ENCODE results near the gene TYW1B.
A peak's percentile ranks its signal among the peaks of the same experiment; 100 is the strongest.
"Not testable (repeated sequence)": the region's sequence is repeated elsewhere in the genome, so short reads cannot be mapped to it uniquely, and the experiment has no call there.

TYW1B gene

DNA sequence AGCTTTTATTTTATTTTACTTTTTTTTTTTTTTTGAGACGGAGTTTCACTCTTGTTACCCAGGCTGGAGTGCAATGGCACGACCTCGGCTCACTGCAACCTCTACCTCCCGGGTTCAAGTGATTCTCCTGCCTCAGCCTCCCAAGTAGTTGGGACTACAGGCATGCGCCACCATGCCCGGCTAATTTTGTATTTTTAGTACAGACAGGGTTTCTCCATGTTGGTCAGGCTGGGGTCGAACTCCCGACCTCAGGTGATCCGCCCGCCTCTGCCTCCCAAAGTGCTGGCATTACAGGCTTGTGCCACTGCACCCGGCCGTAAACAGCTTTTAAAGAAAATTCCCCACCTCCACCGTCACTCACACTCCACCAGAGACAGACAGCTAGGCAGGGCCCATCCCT lies 19.5 kb downstream of the TYW1B start:
- DNase-seq = not testable (repeated sequence)

DNA sequence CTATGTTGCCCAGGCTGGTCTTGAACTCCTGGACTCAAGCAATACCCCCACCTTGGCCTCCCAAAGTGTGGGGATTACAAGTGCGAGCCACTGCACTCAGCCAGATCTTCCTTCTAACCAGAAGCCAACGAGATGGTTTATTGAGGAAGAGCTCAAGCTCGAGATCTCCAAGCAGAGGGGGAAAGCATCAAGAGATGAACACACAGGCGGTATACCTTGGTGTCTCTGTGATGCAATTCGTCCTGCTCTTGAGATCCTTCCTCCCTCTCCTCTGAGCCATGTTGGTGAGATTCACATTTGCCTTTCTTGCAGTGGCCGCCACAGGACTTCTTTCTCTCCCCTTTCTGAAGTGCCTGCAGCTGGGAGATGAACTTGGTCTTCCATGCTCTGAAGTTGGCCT lies 21.1 kb downstream of the TYW1B start:
- DNase-seq = not testable (repeated sequence)

- peak; percentile 70 to 77 for DNase-seq
Measured at GRCh38 chr7:72805526-72806494, 22.2 kb downstream of the TYW1B start.

DNA sequence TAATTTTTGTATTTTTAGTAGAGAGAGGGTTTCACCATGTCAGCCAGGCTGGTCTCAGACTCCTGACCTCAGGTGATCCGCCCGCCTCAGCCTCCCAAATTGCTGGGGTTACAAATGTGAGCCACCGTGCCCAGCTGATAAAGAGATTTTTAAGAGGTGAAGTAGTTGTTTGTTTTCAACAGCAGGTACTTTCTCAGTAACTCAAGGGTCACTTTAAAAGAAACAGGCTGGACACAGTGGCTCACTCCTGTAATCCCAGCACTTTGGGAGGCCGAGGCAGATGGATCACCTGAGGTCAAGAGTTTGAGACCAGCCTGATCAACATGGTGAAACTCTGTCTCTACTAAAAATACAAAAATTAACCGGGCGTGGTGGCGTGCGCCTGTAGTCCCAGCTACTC lies 24.2 kb downstream of the TYW1B start:
- not testable (repeated sequence) for DNase-seq

GRCh38 chr7:72801564-72801963 lies 26.4 kb downstream of the TYW1B start:
- DNase-seq = not testable (repeated sequence)

DNA sequence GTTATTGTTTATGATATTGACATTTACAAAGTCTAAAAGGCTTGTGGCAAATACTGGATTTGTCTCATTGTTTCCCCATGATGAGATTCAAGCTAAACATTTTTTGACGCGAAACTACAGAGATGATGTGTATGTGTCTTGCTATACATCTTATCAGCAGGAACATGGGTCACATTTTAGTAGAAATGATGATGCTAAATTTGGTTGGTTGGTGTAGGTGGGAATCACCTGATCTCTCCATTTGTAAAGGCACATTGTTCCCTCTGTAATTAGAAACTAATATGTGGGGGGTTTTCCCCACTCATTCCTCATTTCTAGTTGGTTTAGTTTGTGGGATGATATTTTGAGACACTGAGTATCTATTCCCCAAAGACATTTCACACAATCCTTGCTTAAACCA lies 32.6 kb downstream of the TYW1B start:
- DNase-seq = not testable (repeated sequence)

GRCh38 chr7:72793791-72794190 lies 34.2 kb downstream of the TYW1B start:
- DNase-seq = no peak

DNA sequence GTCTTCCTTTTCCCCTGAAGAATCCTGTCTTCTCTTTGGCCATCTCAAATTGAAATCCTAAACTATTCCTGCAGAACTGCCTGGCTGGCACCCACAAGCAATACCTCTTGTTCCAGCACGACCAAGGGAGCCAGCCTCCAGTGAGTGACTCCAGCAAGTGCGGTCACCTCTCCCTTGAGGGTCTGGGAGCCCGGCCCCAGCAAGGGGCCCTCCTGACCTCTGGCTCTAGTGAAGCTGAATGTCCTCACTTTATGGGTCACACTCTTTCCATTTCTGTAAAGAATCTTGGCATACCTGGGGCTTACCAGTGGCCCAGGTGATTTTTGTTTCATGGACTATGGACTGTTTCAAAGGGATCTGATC lies 37.3 kb downstream of the TYW1B start:
- not testable (repeated sequence) for DNase-seq

GRCh38 chr7:72790048-72790697 lies 37.8 kb downstream of the TYW1B start:
- DNase-seq = not testable (repeated sequence)

- DNase-seq = no peak
Measured at GRCh38 chr7:72785166-72785955, 42.6 kb downstream of the TYW1B start.

DNA sequence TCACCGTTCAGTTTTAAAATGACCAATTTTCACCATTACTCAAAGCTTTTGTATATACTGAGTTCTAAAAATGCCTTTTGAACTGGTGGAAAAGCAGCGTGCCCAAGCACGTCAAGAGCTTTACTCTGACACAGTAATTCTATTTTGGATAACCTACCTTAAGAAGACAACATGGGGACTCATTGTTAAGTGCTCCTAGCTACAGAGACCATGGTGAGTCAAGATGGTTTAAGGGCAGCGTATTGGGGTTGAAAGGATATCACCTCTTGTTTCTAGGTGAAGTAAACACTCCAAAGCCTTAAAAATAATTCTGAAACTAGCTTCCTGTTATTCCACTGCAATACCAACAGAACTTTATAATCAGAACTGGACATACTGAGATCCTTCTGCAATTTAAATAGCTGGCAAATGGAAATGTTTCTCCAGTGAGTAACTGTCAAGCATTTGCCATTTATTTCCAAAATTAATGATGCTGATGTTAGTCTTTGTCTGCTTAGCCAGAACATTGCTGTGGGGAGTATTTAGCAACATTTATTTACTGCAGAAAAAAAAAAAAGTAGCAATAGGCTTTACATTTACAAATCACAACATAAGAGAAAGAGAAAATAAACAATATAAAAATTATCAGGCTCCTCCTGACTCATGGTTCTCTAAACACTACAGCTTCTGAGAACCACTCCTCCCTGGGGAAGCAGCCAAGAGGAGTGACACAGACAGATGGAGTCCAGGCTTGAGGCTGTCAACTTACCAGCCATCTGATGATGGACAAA lies 44.2 kb downstream of the TYW1B start:
- DNase-seq = not testable (repeated sequence)

DNA sequence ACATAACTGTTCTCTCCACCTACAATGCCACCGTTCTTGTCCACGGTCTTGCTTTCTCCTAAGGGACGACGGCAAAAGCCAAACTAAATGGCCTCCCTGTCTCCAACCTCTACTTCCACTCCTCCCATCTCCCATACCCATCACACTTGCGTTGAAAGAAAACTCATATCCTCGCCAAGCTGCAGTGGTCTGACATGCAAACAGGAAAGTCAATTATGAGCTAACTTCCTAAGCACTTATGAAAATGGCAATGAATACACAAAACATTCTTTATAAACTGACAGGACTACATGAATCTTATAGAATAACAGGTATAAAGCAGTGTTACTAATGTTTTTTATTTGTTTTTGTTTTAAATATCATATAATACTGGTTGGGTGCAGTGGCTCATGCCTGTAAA lies 46.4 kb downstream of the TYW1B start:
- DNase-seq = no peak

DNA sequence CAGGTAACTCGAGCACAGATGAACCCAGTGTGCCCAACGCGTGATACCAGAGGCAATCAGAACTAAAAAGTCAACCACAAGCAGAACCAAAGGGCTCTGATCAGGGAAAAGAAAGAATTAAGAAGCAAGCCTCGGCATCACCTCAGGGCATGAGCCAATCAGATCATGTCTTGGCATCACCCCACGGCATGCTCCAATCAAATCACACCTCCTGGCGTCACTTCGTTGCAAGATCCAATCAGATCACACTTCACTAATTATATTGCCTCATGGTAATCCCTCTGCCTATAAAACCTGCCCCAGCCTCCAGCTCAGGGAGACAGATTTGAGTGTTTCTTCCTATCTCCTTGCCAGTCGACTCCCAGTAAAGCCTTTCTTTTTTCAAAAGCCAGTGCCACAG lies 46.8 kb downstream of the TYW1B start:
- no peak for DNase-seq

- not testable (repeated sequence) for DNase-seq
Measured at GRCh38 chr7:72780289-72780894, 47.6 kb downstream of the TYW1B start.

DNA sequence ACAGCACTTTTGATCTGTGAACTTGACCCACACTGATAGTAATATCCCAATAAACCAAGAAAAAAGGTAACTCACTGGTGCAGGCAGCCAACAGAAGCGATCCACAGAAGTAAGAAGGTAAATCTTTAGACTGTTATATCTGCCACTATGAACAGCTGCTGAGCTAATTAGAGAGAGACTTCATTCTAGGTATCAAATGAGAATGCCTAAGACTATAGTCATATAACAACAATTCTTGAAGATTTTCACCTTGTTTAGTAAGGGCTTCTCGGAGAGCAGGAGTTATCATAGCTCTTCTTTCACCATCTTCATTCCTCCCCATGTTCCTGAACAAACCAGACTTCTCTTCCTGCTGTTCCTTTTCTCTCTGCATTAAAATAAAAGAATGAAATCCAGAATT lies 50.8 kb downstream of the TYW1B start:
- not testable (repeated sequence) for DNase-seq

DNA sequence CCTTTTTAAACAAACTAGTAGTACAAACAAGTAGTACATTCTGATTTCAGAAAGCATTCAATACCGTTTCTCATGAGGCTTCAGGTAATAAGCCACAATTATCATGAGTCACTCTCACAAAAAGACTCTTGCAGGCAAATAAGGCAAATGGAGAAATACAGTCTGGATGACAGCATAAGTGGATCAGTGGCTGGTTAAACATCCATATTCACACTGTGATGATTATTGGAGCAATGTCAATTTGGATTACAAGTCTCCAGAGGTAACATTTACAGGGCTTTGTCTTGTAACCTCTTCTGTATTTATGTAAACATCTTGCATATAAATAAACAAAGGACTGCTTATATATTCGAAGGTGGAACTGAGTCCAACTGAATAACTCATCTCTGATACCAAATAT lies 55.4 kb downstream of the TYW1B start:
- DNase-seq = not testable (repeated sequence)

DNA sequence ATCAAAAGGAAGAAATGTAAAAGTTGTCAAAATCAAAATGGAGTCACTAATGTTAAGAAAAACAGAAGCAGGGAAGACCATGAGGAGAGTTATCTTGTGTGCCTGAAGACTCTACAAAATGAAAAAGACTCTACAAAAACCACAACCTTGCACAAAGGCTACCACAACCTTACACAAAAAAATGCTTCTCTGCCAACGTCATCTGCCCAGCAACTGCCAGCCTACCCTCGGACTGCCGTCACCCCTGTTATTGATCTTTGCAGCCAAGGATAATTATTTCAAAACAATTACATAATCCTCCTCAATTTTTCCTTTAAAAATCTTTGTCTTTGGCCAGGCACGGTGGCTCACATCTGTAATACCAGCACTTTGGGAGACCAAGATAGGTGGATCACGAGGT lies 61.0 kb downstream of the TYW1B start:
- not testable (repeated sequence) for DNase-seq

DNA sequence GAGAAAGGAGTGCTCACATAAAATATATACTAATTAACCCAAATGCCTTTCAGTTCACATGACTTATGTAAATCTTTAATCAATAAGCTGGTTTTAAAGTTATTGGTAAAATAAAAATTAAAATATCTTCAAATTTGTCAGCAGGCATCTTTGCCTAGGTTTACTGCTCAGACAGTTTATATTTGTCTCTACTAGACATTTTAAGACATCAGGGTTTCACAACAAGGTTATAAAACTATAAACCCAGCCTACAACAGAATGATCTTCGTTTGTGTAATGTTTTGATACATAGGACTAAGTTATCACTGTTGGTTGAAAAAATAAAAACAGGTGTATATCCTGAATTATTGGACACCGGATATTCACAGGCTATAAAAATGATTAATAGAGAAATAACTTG lies 67.4 kb downstream of the TYW1B start:
- DNase-seq = no peak

- no peak for DNase-seq
Measured at GRCh38 chr7:72754312-72754711, 73.7 kb downstream of the TYW1B start.

DNA sequence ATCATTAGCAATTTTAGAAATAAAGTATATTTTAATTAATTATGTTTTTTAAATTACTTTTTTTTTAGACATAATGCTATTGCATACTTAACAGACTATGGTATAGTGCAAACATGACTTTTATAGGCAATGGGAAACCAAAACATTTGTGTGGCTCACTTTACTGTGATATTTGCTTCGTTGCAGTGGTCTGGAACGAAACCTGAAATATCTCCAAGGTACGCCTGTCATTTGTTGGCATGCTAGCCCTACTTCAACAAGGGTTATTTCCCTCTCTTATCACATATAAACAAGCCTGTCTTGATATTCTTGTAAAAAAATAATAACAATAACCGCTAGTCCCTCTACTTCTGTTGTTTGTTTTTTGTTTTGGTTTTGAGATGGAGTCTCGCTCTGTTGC lies 74.2 kb downstream of the TYW1B start:
- DNase-seq = no peak

GRCh38 chr7:72753229-72753628 lies 74.8 kb downstream of the TYW1B start:
- DNase-seq = not testable (repeated sequence)

GRCh38 chr7:72751978-72752377 lies 76.0 kb downstream of the TYW1B start:
- DNase-seq = no peak
